GM12872 (cell line): ENCODE data around the gene TSSC4.

ENCODE experiments used
- CTCF ChIP-seq: IDR thresholded peaks from 3 replicates; pipeline ENCODE4 v1.5.1; 2011; ENCODE audit warnings: low read depth, mild to moderate bottlenecking, low read length, moderate library complexity; ENCODE audit not compliant: insufficient read depth

Gene TSSC4

GRCh38 chr11:2414616-2415015 is 14.1 kb downstream of the TSSC4 start:
- TF ChIP-seq CTCF, result no peak

DNA sequence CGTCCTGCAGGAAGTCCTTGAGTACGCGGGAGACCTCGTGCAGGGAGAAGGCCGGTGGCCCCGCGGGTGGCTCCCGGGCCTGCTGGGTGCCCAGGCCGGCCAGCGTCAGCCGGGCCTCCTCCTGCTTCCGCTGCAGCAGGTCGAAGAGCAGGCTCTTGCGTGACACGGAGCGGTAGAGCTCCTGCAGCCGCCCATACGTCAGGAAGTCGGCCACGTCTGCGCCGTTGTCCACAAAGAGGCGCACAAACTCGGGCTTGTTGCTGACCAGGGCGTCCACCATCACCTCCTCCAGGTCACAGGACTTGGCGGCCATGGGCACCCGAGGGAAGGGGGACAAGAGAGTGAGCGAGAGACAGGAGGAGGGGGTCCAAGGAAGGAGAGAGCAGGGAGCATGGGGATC is 14.6 kb downstream of the TSSC4 start:
- no peak for TF ChIP-seq CTCF

DNA sequence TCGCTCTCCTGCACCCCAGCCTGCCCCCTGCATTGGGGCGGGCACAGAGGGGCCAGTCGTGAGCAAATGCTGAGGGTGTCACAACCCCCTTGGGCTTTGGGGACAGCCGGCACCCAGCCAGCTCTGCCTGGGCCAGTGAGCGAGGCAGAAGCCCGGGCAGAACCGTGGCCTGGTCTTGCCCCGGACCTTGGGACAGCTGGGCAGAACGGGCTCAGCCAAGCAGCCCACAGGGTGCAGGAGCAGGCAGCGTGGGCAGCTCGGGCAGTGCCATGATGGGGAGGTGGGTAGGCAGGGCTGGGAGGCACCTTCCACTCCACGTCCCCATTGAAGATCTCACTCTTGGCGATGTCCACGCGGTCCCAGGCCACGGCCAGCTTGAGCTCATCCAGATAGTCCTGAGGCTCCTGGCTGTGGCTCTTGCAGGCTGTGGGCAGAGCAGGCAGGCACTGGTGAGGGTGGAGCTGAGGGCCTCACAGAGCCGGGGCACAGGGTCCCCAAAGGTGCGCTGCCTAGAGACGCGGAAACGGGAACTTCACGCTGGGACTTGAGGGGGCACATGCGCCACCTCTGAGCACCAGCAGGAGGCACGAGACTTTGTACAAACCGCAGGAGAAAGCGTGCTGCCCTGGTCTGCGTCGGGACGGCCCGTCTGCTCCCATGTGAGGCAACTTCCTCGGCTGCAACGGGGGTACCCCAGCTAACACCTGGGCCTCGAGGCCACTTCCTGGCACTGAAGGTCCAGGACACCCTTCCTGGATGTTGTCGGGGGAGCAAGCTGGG is 15.2 kb downstream of the TSSC4 start:
- no peak for TF ChIP-seq CTCF

GRCh38 chr11:2416765-2417164 is 16.2 kb downstream of the TSSC4 start:
- no peak for TF ChIP-seq CTCF

DNA sequence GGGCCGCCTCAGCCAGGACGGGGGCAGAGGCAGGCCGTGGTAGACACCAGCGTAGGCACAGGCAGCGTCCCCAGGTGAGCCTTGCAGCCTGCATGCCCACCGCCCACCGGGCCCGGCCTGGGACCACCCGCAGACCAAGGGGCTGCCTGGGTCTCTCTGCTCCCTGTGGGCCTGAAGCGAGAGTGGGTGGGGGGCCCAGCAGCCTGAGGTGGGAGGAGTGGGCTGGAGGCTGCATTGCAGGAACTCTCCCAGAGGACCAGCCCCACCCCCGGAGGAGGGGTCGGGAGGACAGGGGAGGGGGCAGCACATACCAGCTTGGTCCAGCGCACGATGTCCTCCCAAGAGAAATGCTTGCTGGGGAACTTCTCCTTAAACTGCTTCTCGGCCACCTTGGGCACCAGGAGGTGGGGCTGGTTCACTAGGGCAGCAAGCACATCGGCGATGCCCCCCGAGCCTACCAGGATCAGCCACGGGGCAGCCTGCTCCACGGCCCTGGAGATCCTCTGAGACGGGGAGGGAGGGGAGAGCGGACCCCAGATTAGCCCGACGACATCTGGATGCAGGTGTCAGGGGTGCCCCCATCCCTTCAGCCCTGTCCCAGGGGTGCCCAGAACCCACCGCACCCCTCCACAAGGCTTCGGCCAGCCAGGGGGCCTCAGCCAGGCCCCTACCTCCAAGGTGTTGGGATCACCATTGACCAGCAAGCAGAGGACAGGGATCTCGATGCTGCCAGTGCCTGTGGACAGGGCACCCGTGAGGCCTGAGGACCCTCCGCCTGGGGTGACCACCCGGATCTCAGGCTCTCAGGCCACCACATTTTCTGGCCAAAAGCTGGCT is 17.5 kb downstream of the TSSC4 start:
- TF ChIP-seq CTCF, result no peak

DNA sequence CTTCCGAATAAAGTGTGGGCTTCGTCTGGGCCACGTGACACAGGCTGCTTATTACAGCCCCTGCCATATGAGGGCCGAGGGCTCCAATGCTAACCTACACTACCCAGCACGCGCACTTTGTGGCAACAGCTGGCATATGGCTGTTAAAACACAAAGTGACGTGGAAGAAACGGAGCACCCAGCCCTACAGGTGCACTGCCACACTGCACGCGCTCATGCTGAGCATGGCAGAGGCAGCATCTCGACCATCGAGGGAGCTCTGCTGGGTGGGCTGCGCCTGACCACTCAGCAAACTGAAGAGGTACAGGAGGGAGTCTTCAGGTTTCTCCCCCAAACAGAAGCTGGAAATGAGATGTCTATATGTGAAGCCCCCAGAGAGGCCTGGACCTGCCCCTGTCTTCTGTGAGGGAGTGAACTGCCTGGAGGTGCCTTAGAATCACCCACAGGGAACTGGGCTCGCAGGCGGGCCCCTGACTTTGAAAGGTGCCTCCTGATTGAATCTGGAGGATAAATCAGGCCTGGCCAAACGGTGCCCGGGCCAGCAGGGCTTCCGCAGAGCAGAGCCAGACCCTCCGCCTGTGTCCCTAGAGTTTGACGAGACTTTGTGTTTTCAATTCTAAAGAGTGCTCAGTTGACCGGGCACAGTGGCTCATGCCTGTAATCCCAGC is 18.3 kb downstream of the TSSC4 start:
- no peak for TF ChIP-seq CTCF
